Hematopoietic multipotent progenitor cell treated with erythropoietin and hydrocortisone succinate and interleukin-3 and kit ligand, for 6 days (in vitro differentiated cells): ENCODE data around the gene KCTD20.
"Not testable (repeated sequence)": the region's sequence is repeated elsewhere in the genome, so short reads cannot be mapped to it uniquely, and the experiment has no call there.

Experiments used
- DNase-seq: peaks from one replicate; pipeline ENCODE4 v3.0.0-alpha.2; 2015

The KCTD20 gene

GRCh38 chr6:36442671-36443470 lies at the start of gene KCTD20, which contains the start of gene PXT1:
KCTD20 (plus strand) TSS chr6:36443000; CDS start chr6:36470098, 27,098 bp downstream.
PXT1 (minus strand) TSS chr6:36442854; CDS start chr6:36426082, 16,772 bp downstream.
- peak; percentile 95 for DNase-seq

GRCh38 chr6:36399970-36400369 lies 42.8 kb upstream of the KCTD20 start:
- no peak for DNase-seq

- no peak for DNase-seq
Measured at GRCh38 chr6:36402481-36402880, 40.3 kb upstream of the KCTD20 start.

GRCh38 chr6:36404164-36404563 lies 38.6 kb upstream of the KCTD20 start:
- no peak for DNase-seq

GRCh38 chr6:36409718-36410117 lies 33.1 kb upstream of the KCTD20 start:
- DNase-seq: not testable (repeated sequence)

GRCh38 chr6:36413489-36414480 lies 29.0 kb upstream of the KCTD20 start:
- no peak for DNase-seq

- no peak for DNase-seq
Measured at GRCh38 chr6:36414481-36414880, 28.3 kb upstream of the KCTD20 start.

- no peak for DNase-seq
Measured at GRCh38 chr6:36418558-36418957, 24.2 kb upstream of the KCTD20 start.

GRCh38 chr6:36419310-36419709 lies 23.5 kb upstream of the KCTD20 start:
- no peak for DNase-seq

- DNase-seq: no peak
Measured at GRCh38 chr6:36422714-36423100, 20.1 kb upstream of the KCTD20 start.

- DNase-seq: peak; percentile 99
Measured at GRCh38 chr6:36423101-36423824, 19.5 kb upstream of the KCTD20 start.

GRCh38 chr6:36426622-36427021 lies 16.2 kb upstream of the KCTD20 start:
- no peak for DNase-seq

- no peak for DNase-seq
Measured at GRCh38 chr6:36428911-36429310, 13.9 kb upstream of the KCTD20 start.

GRCh38 chr6:36430351-36430750 lies 12.4 kb upstream of the KCTD20 start:
- no peak for DNase-seq

- DNase-seq: no peak
Measured at GRCh38 chr6:36431197-36431596, 11.6 kb upstream of the KCTD20 start.

GRCh38 chr6:36432151-36432671 lies 10.6 kb upstream of the KCTD20 start:
- DNase-seq: no peak

GRCh38 chr6:36436466-36436865 lies 6.3 kb upstream of the KCTD20 start:
- no peak for DNase-seq

- peak; percentile 98 for DNase-seq
Measured at GRCh38 chr6:36441307-36441894, 1.4 kb upstream of the KCTD20 start.

GRCh38 chr6:36442103-36442670 lies 613 bp upstream of the KCTD20 start:
- DNase-seq: no peak

GRCh38 chr6:36443471-36444428 lies 950 bp downstream of the KCTD20 start:
- DNase-seq: peak; percentile 52

- no peak for DNase-seq
Measured at GRCh38 chr6:36444470-36444869, 1.7 kb downstream of the KCTD20 start.
